Osteoblast (primary cell): ENCODE measurements around the gene ANKH. TPM values are rescaled to one million over a fixed set of nuclear protein-coding genes. Genes with fewer than 3 reads are reported as not detected.

Experiments used
- DNase-seq: peaks from one replicate; pipeline ENCODE4 v3.0.0; 2011; ENCODE audit warnings: low spot score, mixed read lengths; ENCODE audit not compliant: insufficient read length; ENCODE audit errors: missing footprints
- H2AFZ ChIP-seq: 2 replicates; pipeline ENCODE4 v1.6.0; 2011; ENCODE audit warnings: mild to moderate bottlenecking, low read length
- H3K27ac ChIP-seq: 2 replicates; pipeline ENCODE4 v1.5.1; 2011; ENCODE audit warnings: mild to moderate bottlenecking, low read depth, low read length, moderate library complexity
- H3K27me3 ChIP-seq: 2 replicates; pipeline ENCODE4 v1.6.0; 2012; ENCODE audit warnings: mild to moderate bottlenecking, control low read depth, inconsistent platforms, low read length, moderate library complexity; ENCODE audit not compliant: insufficient read depth
- H3K36me3 ChIP-seq: 2 replicates; pipeline ENCODE4 v1.5.1; 2011; ENCODE audit warnings: mild to moderate bottlenecking, low read length, control low read depth, moderate library complexity; ENCODE audit not compliant: insufficient read depth
- H3K4me1 ChIP-seq: 2 replicates; pipeline ENCODE4 v1.5.1; 2011; ENCODE audit warnings: mild to moderate bottlenecking, low read length, control low read depth, moderate library complexity; ENCODE audit not compliant: insufficient read depth
- H3K4me2 ChIP-seq: 2 replicates; pipeline ENCODE4 v1.6.0; 2011; ENCODE audit warnings: mild to moderate bottlenecking, low read length; ENCODE audit not compliant: insufficient read depth
- H3K4me3 ChIP-seq: fragments of 200-600 bp; sonication (generic); 3 replicates; pipeline ENCODE4 v1.5.1; 2012; ENCODE audit warnings: mild to moderate bottlenecking, low read length, inconsistent platforms; ENCODE audit not compliant: insufficient read depth
- H3K79me2 ChIP-seq: 2 replicates; pipeline ENCODE4 v1.6.0; 2012; ENCODE audit warnings: mild to moderate bottlenecking, low read length, control low read depth, inconsistent platforms; ENCODE audit not compliant: insufficient read depth
- H3K9me3 ChIP-seq: 2 replicates; pipeline ENCODE4 v1.5.1; 2011; ENCODE audit warnings: low read depth, low read length, control low read depth
- H4K20me1 ChIP-seq: 2 replicates; pipeline ENCODE4 v1.6.0; 2012; ENCODE audit warnings: mild to moderate bottlenecking, low read length, control low read depth; ENCODE audit not compliant: insufficient read depth
- CTCF ChIP-seq: IDR thresholded peaks from 2 replicates; pipeline ENCODE4 v1.5.1; 2011; ENCODE audit warnings: mild to moderate bottlenecking, low read depth, low read length, moderate library complexity; ENCODE audit errors: extremely low read depth
- total RNA-seq: library from RNA; depleted of rRNA; stranded (reverse); fragments of >200 nt; gene quantifications from 2 replicates; pipeline ENCODE4 v1.2.3, GENCODE V29; 2012

The ANKH gene
- total RNA-seq, 1 donor = 125 TPM

GRCh38 chr5:14713476-14714390 is 157.8 kb downstream of the ANKH start:
- Histone ChIP-seq H3K79me2 (peaks cover 3% of the 10 kb centered on the region), H3K27me3 (no peaks in the 10 kb centered on the region), H3K27ac (no peak overlapping the region), H3K4me1 (no peaks in the 10 kb centered on the region), H3K36me3 (peaks cover 83% of the 10 kb centered on the region), H3K4me3 (no peak overlapping the region), H4K20me1 (peaks cover 3% of the 10 kb centered on the region), H3K4me2 (no peak overlapping the region), H2AFZ (no peak overlapping the region), H3K9me3 (no peaks in the 10 kb centered on the region)
- no peak for TF ChIP-seq CTCF
- no peak for DNase-seq

- H4K20me1 ChIP-seq = peaks cover 3% of the 10 kb centered on the region
- H3K4me2 ChIP-seq = no peak overlapping the region
- no peak overlapping the region for H2AFZ ChIP-seq
- TF ChIP-seq CTCF = no peak
- H3K9me3 ChIP-seq = no peaks in the 10 kb centered on the region
- H3K27me3 ChIP-seq = no peaks in the 10 kb centered on the region
- H3K36me3 ChIP-seq = peaks cover 86% of the 10 kb centered on the region
- no peak for DNase-seq
- H3K27ac ChIP-seq = no peak overlapping the region
- H3K79me2 ChIP-seq = peaks cover 3% of the 10 kb centered on the region
- no peaks in the 10 kb centered on the region for H3K4me1 ChIP-seq
- H3K4me3 ChIP-seq = no peak overlapping the region
Observed at GRCh38 chr5:14712666-14713065, 158.9 kb downstream of the ANKH start.

- peaks cover 86% of the 10 kb centered on the region for H3K36me3 ChIP-seq
- TF ChIP-seq CTCF = no peak
- no peak for DNase-seq
Observed at GRCh38 chr5:14712131-14712530, 159.4 kb downstream of the ANKH start.

GRCh38 chr5:14710313-14710994 is 161.1 kb downstream of the ANKH start:
- H3K4me3 ChIP-seq = no peak overlapping the region
- H4K20me1 ChIP-seq = peaks cover 3% of the 10 kb centered on the region
- DNase-seq = no peak
- peaks cover 82% of the 10 kb centered on the region for H3K36me3 ChIP-seq
- peaks cover 10% of the 10 kb centered on the region for H3K4me1 ChIP-seq
- no peaks in the 10 kb centered on the region for H3K27me3 ChIP-seq
- H3K27ac ChIP-seq = no peak overlapping the region
- H2AFZ ChIP-seq = no peak overlapping the region
- H3K9me3 ChIP-seq = no peaks in the 10 kb centered on the region
- H3K4me2 ChIP-seq = no peak overlapping the region
- TF ChIP-seq CTCF = no peak
- peaks cover 7% of the 10 kb centered on the region for H3K79me2 ChIP-seq

More at GRCh38 chr5:14712131-14712530, 159.4 kb downstream of the ANKH start:
- Histone ChIP-seq H3K79me2 (peaks cover 3% of the 10 kb centered on the region), H3K4me2 (no peak overlapping the region), H3K4me3 (no peak overlapping the region), H3K27ac (no peak overlapping the region), H3K4me1 (peaks cover under 1% of the 10 kb centered on the region), H2AFZ (no peak overlapping the region), H3K27me3 (no peaks in the 10 kb centered on the region), H4K20me1 (peaks cover 3% of the 10 kb centered on the region), H3K9me3 (no peaks in the 10 kb centered on the region)
